Ovary (tissue), 9 donors: ENCODE results near the gene KIF2A. TPM values are rescaled to one million over a fixed set of nuclear protein-coding genes. Genes with fewer than 3 reads are reported as not detected.

ENCODE experiments used
- DNase-seq, 5 donors: peaks; one replicate each; pipeline ENCODE4 v3.0.0-alpha.2; 2019 to 2020
- H3K27ac ChIP-seq, 2 donors: fragments of 200-600 bp; one replicate each; pipeline versions ENCODE4 v1.5.1 to v1.8.0; 2019 to 2022
- H3K27me3 ChIP-seq: fragments of 200-600 bp; one replicate; pipeline ENCODE4 v1.8.0; 2022
- H3K36me3 ChIP-seq: fragments of 200-600 bp; sonication (generic); one replicate; pipeline ENCODE4 v1.5.1; 2019
- H3K4me1 ChIP-seq: one replicate; pipeline ENCODE4 v1.8.1; 2013; ENCODE audit warnings: mild to moderate bottlenecking, moderate library complexity; ENCODE audit not compliant: insufficient read depth
- H3K4me3 ChIP-seq: fragments of 200-600 bp; sonication (generic); one replicate; pipeline ENCODE4 v1.5.1; 2017
- H3K9me3 ChIP-seq, 2 donors: fragments of 200-600 bp in 1 of 2; sonication (generic) in 1 of 2; one replicate each; pipeline versions ENCODE4 v1.5.1 to v1.8.1; 2013 to 2019; ENCODE audit warnings: mild to moderate bottlenecking in 1 of 2, moderate library complexity in 1 of 2
- CTCF ChIP-seq, 3 donors: fragments of 450-650 bp in 2 of 3; fragments of 200-600 bp in 1 of 3; IDR thresholded peaks; one replicate each; pipeline versions ENCODE4 v1.5.1 to v1.8.0; 2016 to 2022; ENCODE audit warnings: antibody characterized with exemption in 3 of 3, mild to moderate bottlenecking in 1 of 3
- EP300 ChIP-seq: sonication (generic); formaldehyde crosslinking; IDR thresholded peaks from one replicate; pipeline ENCODE4 v1.6.1; 2017; ENCODE audit warnings: antibody characterized with exemption
- POLR2A ChIP-seq: fragments of 450-650 bp; IDR thresholded peaks from one replicate; pipeline ENCODE4 v1.6.1; 2017; ENCODE audit warnings: antibody characterized with exemption, mild to moderate bottlenecking, moderate library complexity
- WGBS, 3 donors: extraction: QIAGEN DNeasy Blood & Tissue Kit in 1 of 3; methylation state at CpG; one replicate each; pipeline versions ENCODE4 v1.1.5 to v1.1.7; 2013 to 2017; 5-methylcytosine and 5-hydroxymethylcytosine counted together
- intact Hi-C, 4 donors: fragments of 100-400 bp; cut with DNase I; formaldehyde crosslinking; loops; one replicate each; pipeline versions ENCODE4 v1.11.0 to v1.15.1; 2022 to 2023
- polyA plus RNA-seq, 2 donors: library from polyadenylated mRNA; stranded (reverse); fragments of 200-250 nt in 1 of 2; fragments of 350-450 nt in 1 of 2; fragmentation: Illumina TruSeq in 1 of 2; extraction: RNeasy Lipid Tissue Mini Kit (QIAGEN cat#74804) in 1 of 2; gene quantifications; one replicate each; pipeline ENCODE4 v1.2.3, GENCODE V29; 2013 to 2014
- total RNA-seq, 7 donors: library from RNA; depleted of rRNA in 2 of 7; stranded (reverse); fragments of >200 nt in 2 of 7; fragmentation: NEBNext Ultra II Directional in 3 of 7; extraction: Animal tissue kit (Norgen Biotek cat#: 25700) in 3 of 7; gene quantifications; one replicate each; pipeline versions ENCODE4 v1.1.0 to v1.2.4, GENCODE V29; 2016 to 2023
- donor health status: DM: no; HTN: no; CAD: no; lungs with moderate emphysema.
- donor health status: DM: no; HTN: no; CAD: no.
- donor health status: Bipolar disorder and iron deficiency.
- donor health status: DM: yes; HTN: yes; CAD: no.
- donor health status: DM: no; HTN: no; CAD: no.
- donor health status: DM: yes; HTN: yes; CAD: no.

The KIF2A gene
- total and polyA plus RNA-seq, 9 donors, result 8.0 to 39.1 (median 30.1) TPM

GRCh38 chr5:62342476-62342837, 36.5 kb downstream of the KIF2A start:
- no peak overlapping the region for H3K4me3 ChIP-seq
- H3K9me3 ChIP-seq, result no peaks in the 10 kb centered on the region
- no peaks in the 10 kb centered on the region for H3K36me3 ChIP-seq
- intact Hi-C loops, result no loop called here
- H3K4me1 ChIP-seq, result no peaks in the 10 kb centered on the region
- DNase-seq, result no peak
- 95 to 100% (median 98%) methylated on average over 2 of the region's 2 CpGs for WGBS, 3 donors
- no peaks in the 10 kb centered on the region for H3K27me3 ChIP-seq
- TF ChIP-seq POLR2A (no peak), EP300 (no peak), CTCF (IDR thresholded peaks at IDR 0.05) (no peak)
- H3K27ac ChIP-seq, result no peak overlapping the region

DNA sequence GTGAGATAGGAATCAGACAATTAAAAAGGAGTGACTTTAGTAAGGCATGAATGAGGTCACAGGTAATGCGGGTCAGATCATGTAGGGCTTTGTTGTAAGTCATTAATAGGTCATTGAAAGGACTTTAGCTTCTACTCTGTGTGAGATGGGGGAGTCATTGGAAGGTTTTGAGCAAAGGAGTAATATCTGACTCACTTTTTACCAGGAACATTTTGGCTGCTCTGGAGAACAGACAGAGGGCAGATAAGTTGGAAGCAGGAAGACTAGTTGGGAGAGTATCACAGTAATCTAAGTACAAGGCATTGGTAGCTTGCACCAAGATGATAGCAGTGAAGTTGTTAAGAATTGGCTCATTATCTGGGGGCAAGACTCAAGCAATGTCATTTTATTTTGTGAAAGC, 37.4 kb downstream of the KIF2A start:
- Histone ChIP-seq H3K4me1 (no peaks in the 10 kb centered on the region), H3K27me3 (no peaks in the 10 kb centered on the region), H3K4me3 (no peak overlapping the region), H3K36me3 (no peaks in the 10 kb centered on the region), H3K27ac (no peak overlapping the region), H3K9me3 (no peaks in the 10 kb centered on the region)
- TF ChIP-seq POLR2A, result no peak
- TF ChIP-seq EP300, result no peak
- TF ChIP-seq CTCF (IDR thresholded peaks at IDR 0.05), result no peak
- intact Hi-C loops, result no loop called here
- WGBS, 3 donors, result 93 to 98% (median 97%) methylated on average over 1 of the region's 1 CpG
- DNase-seq, result no peak

- 94 to 97% (median 95%) methylated on average over 2 of the region's 2 CpGs for WGBS, 3 donors
These were observed 40.7 kb downstream of the KIF2A start for GRCh38 chr5:62346748-62347147.

DNA sequence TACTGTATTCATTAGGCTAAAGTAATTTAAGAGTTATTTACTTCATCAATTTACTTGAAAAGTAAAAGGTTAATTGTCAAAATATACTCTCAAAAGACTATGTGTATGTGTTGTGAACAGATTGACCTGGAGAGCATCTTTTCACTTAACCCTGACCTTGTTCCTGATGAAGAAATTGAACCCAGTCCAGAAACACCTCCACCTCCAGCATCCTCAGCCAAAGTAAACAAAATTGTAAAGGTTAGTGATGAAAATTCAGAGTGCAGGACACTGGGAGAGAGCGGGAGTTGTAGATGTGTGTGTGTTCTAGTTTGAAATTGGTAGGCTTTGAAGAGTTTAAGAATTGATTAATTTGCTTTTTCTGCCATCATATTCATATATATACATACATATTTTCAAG, 41.9 kb downstream of the KIF2A start:
- intact Hi-C loops, result loop anchor here in 1 of 4 donors (2.0 kb wide), 1 partner anchor 33 kb away; no protein-coding TSS in a partner anchor
- no peak for TF ChIP-seq POLR2A
- TF ChIP-seq CTCF (IDR thresholded peaks at IDR 0.05), result no peak
- no peak for TF ChIP-seq EP300

More at GRCh38 chr5:62346748-62347147, 40.7 kb downstream of the KIF2A start:
- intact Hi-C loops, result no loop called here
- TF ChIP-seq CTCF (IDR thresholded peaks at IDR 0.05) (no peak), EP300 (no peak), POLR2A (no peak)
- DNase-seq, result no peak
- H3K4me3 ChIP-seq, result no peak overlapping the region
- H3K9me3 ChIP-seq, result no peaks in the 10 kb centered on the region
- H3K27ac ChIP-seq, result no peak overlapping the region
- no peaks in the 10 kb centered on the region for H3K4me1 ChIP-seq
- H3K36me3 ChIP-seq, result no peaks in the 10 kb centered on the region
- no peaks in the 10 kb centered on the region for H3K27me3 ChIP-seq

More for the DNA sequence above, 41.9 kb downstream of the KIF2A start:
- H3K27me3 ChIP-seq, result no peaks in the 10 kb centered on the region
- no peak for DNase-seq
- no peak overlapping the region for H3K4me3 ChIP-seq
- no peaks in the 10 kb centered on the region for H3K9me3 ChIP-seq
- H3K4me1 ChIP-seq, result no peaks in the 10 kb centered on the region
- no peaks in the 10 kb centered on the region for H3K36me3 ChIP-seq
- no peak overlapping the region for H3K27ac ChIP-seq
- whole genome bisulfite sequencing, 3 donors, result 94 to 100% (median 100%) methylated on average over 1 of the region's 1 CpG
